Activated CD4-positive, alpha-beta T cell treated with anti-CD3 and anti-CD28 coated beads, Interleukin-2, amount 10 ng/mL, durations not matched to agents 7 days and 5 days (primary cell): ENCODE data around the gene TAOK3. TPM values are rescaled to one million over a fixed set of nuclear protein-coding genes. Genes with fewer than 3 reads are reported as not detected.
A peak's percentile ranks its signal among the peaks of the same experiment; 100 is the strongest.
"Not testable (repeated sequence)": the region's sequence is repeated elsewhere in the genome, so short reads cannot be mapped to it uniquely, and the experiment has no call there.

Experiments
- CTCF ChIA-PET: fragments of 350-600 bp; sonication (Branson Sonifier 250); formaldehyde crosslinking; loops from one replicate; lab custom pipeline; 2021; ENCODE audit warnings: antibody characterized with exemption; lab: Charles Lee
- POLR2A ChIA-PET: fragments of 350-600 bp; sonication (Branson Sonifier 250); formaldehyde crosslinking; loops from one replicate; lab custom pipeline; 2021; ENCODE audit warnings: antibody characterized with exemption; lab: Charles Lee
- DNase-seq: peaks from one replicate; pipeline ENCODE4 v3.0.0-alpha.2; 2020
- H3K27ac Mint-ChIP-seq: one replicate; pipeline ENCODE4 v1.8.0; 2021; ENCODE audit warnings: mild to moderate bottlenecking, moderate library complexity, mixed read lengths
- H3K27me3 Mint-ChIP-seq: one replicate; pipeline ENCODE4 v1.8.0; 2021; ENCODE audit warnings: mixed read lengths
- H3K36me3 Mint-ChIP-seq: one replicate; pipeline ENCODE4 v1.8.0; 2021; ENCODE audit warnings: low read depth, mixed read lengths
- H3K4me1 Mint-ChIP-seq: one replicate; pipeline ENCODE4 v1.8.0; 2021; ENCODE audit warnings: mixed read lengths
- H3K4me3 Mint-ChIP-seq: one replicate; pipeline ENCODE4 v1.8.0; 2021; ENCODE audit warnings: mild to moderate bottlenecking, moderate library complexity, mixed read lengths
- H3K9me3 Mint-ChIP-seq: one replicate; pipeline ENCODE4 v1.8.0; 2021; ENCODE audit warnings: mixed read lengths
- total RNA-seq, 2 experiments: library from RNA; stranded (reverse); gene quantifications; one replicate each; pipeline ENCODE4 v1.2.3, GENCODE V29; 2021

The TAOK3 gene
- total RNA-seq, 2 experiments from 2014 or later: 52.5 to 63.3 TPM

- peak; percentile 6 for DNase-seq
- ChIA-PET POLR2A (interaction anchor here (0.6 kb wide), 2 partner anchors 33 to 72 kb away, joined by 3 to 8 read pairs; no protein-coding TSS in a partner anchor), CTCF (interaction anchor here (0.7 to 1.8 kb wide), 5 partner anchors 9 to 127 kb away, joined by 3 to 8 read pairs (median 3); partner anchors contain the start of gene SUDS3)
Observed at GRCh38 chr12:118307069-118307954, 65.4 kb downstream of the TAOK3 start.

GRCh38 chr12:118304093-118304492 lies 68.6 kb downstream of the TAOK3 start:
- no peak overlapping the region for H3K4me3 Mint-ChIP-seq
- no peaks in the 10 kb centered on the region for H3K36me3 Mint-ChIP-seq
- ChIA-PET CTCF (no interaction called here), POLR2A (no interaction called here)
- H3K9me3 Mint-ChIP-seq: no peaks in the 10 kb centered on the region
- peaks cover 33% of the 10 kb centered on the region for H3K4me1 Mint-ChIP-seq
- DNase-seq: no peak
- H3K27me3 Mint-ChIP-seq: no peaks in the 10 kb centered on the region
- H3K27ac Mint-ChIP-seq: no peak overlapping the region

More at GRCh38 chr12:118307069-118307954, 65.4 kb downstream of the TAOK3 start:
- peaks cover 3% of the 10 kb centered on the region for H3K36me3 Mint-ChIP-seq
- H3K4me1 Mint-ChIP-seq: peaks cover 23% of the 10 kb centered on the region
- no peaks in the 10 kb centered on the region for H3K9me3 Mint-ChIP-seq
- peak overlapping the region; percentile 54 for H3K27ac Mint-ChIP-seq
- no peaks in the 10 kb centered on the region for H3K27me3 Mint-ChIP-seq
- H3K4me3 Mint-ChIP-seq: peak overlapping the region; percentile 42

GRCh38 chr12:118302053-118302452 lies 70.7 kb downstream of the TAOK3 start:
- ChIA-PET POLR2A (no interaction called here), CTCF (no interaction called here)
- DNase-seq: no peak
- no peaks in the 10 kb centered on the region for H3K9me3 Mint-ChIP-seq
- peaks cover 25% of the 10 kb centered on the region for H3K4me1 Mint-ChIP-seq
- no peaks in the 10 kb centered on the region for H3K27me3 Mint-ChIP-seq
- no peak overlapping the region for H3K4me3 Mint-ChIP-seq
- no peak overlapping the region for H3K27ac Mint-ChIP-seq
- no peaks in the 10 kb centered on the region for H3K36me3 Mint-ChIP-seq

- Mint-ChIP-seq H3K4me1 (peaks cover 23% of the 10 kb centered on the region), H3K9me3 (no peaks in the 10 kb centered on the region), H3K36me3 (no peaks in the 10 kb centered on the region), H3K27ac (no peak overlapping the region), H3K4me3 (no peak overlapping the region), H3K27me3 (no peaks in the 10 kb centered on the region)
- ChIA-PET CTCF (interaction anchor here (1.0 to 1.5 kb wide), 2 partner anchors 13 to 17 kb away, joined by 3 read pairs; no protein-coding TSS in a partner anchor), POLR2A (no interaction called here)
- DNase-seq: no peak
Observed at GRCh38 chr12:118299791-118300460, 72.8 kb downstream of the TAOK3 start.

- peaks cover 4% of the 10 kb centered on the region for H3K36me3 Mint-ChIP-seq
- no peaks in the 10 kb centered on the region for H3K27me3 Mint-ChIP-seq
- DNase-seq: no peak
- ChIA-PET CTCF (no interaction called here), POLR2A (no interaction called here)
- peaks cover 14% of the 10 kb centered on the region for H3K4me1 Mint-ChIP-seq
- H3K9me3 Mint-ChIP-seq: no peaks in the 10 kb centered on the region
- no peak overlapping the region for H3K4me3 Mint-ChIP-seq
- no peak overlapping the region for H3K27ac Mint-ChIP-seq
Observed at GRCh38 chr12:118297284-118297683, 75.4 kb downstream of the TAOK3 start.

GRCh38 chr12:118292836-118293235 lies 79.9 kb downstream of the TAOK3 start:
- no peaks in the 10 kb centered on the region for H3K27me3 Mint-ChIP-seq
- no peaks in the 10 kb centered on the region for H3K4me1 Mint-ChIP-seq
- ChIA-PET POLR2A (interaction anchor here (0.6 kb wide), 1 partner anchor 26 kb away, joined by 3 read pairs; no protein-coding TSS in a partner anchor), CTCF (interaction anchor here (1.0 kb wide), 1 partner anchor 8 kb away, joined by 3 read pairs; no protein-coding TSS in a partner anchor)
- no peaks in the 10 kb centered on the region for H3K9me3 Mint-ChIP-seq
- no peak for DNase-seq
- peaks cover 5% of the 10 kb centered on the region for H3K36me3 Mint-ChIP-seq
- H3K27ac Mint-ChIP-seq: no peak overlapping the region
- H3K4me3 Mint-ChIP-seq: no peak overlapping the region

GRCh38 chr12:118290130-118290529 lies 82.6 kb downstream of the TAOK3 start:
- Mint-ChIP-seq H3K4me1 (no peaks in the 10 kb centered on the region), H3K27ac (no peak overlapping the region), H3K4me3 (no peak overlapping the region), H3K36me3 (peaks cover 16% of the 10 kb centered on the region), H3K9me3 (no peaks in the 10 kb centered on the region), H3K27me3 (no peaks in the 10 kb centered on the region)
- CTCF ChIA-PET: interaction anchor here (1.2 kb wide), 1 partner anchor 14 kb away, joined by 3 read pairs; no protein-coding TSS in a partner anchor
- POLR2A ChIA-PET: no interaction called here
- DNase-seq: no peak

GRCh38 chr12:118288174-118288573 lies 84.5 kb downstream of the TAOK3 start:
- Mint-ChIP-seq H3K36me3 (peaks cover 21% of the 10 kb centered on the region), H3K9me3 (no peaks in the 10 kb centered on the region), H3K4me3 (no peak overlapping the region), H3K27me3 (no peaks in the 10 kb centered on the region), H3K27ac (no peak overlapping the region), H3K4me1 (no peaks in the 10 kb centered on the region)
- no peak for DNase-seq
- ChIA-PET POLR2A (interaction anchor here (1.0 kb wide), 1 partner anchor 187 kb away, joined by 3 read pairs; no protein-coding TSS in a partner anchor), CTCF (no interaction called here)

GRCh38 chr12:118287728-118288127 lies 85.0 kb downstream of the TAOK3 start:
- Mint-ChIP-seq H3K27me3 (no peaks in the 10 kb centered on the region), H3K9me3 (no peaks in the 10 kb centered on the region), H3K27ac (no peak overlapping the region), H3K36me3 (peaks cover 24% of the 10 kb centered on the region), H3K4me1 (no peaks in the 10 kb centered on the region), H3K4me3 (no peak overlapping the region)
- CTCF ChIA-PET: no interaction called here
- POLR2A ChIA-PET: interaction anchor here (1.0 kb wide), 1 partner anchor 186 kb away, joined by 3 read pairs; no protein-coding TSS in a partner anchor
- no peak for DNase-seq

GRCh38 chr12:118282767-118283166 lies 89.9 kb downstream of the TAOK3 start:
- DNase-seq: no peak
- ChIA-PET CTCF (interaction anchor here (0.6 to 1.5 kb wide), 3 partner anchors 17 to 54 kb away, joined by 3 read pairs; no protein-coding TSS in a partner anchor), POLR2A (no interaction called here)
- Mint-ChIP-seq H3K27me3 (no peaks in the 10 kb centered on the region), H3K4me3 (no peak overlapping the region), H3K9me3 (peaks cover 10% of the 10 kb centered on the region), H3K4me1 (no peaks in the 10 kb centered on the region), H3K36me3 (peaks cover 54% of the 10 kb centered on the region), H3K27ac (no peak overlapping the region)

- DNase-seq, H3K27me3 Mint-ChIP-seq, H3K4me1 Mint-ChIP-seq, CTCF ChIA-PET, H3K4me3 Mint-ChIP-seq, H3K27ac Mint-ChIP-seq, POLR2A ChIA-PET: not testable (repeated sequence)
- H3K36me3 Mint-ChIP-seq: peaks cover 38% of the 10 kb centered on the region
- peaks cover 10% of the 10 kb centered on the region for H3K9me3 Mint-ChIP-seq
Observed at GRCh38 chr12:118278288-118278687, 94.4 kb downstream of the TAOK3 start.

GRCh38 chr12:118274066-118274465 lies 98.6 kb downstream of the TAOK3 start:
- peak overlapping the region; percentile 70 for H3K27ac Mint-ChIP-seq
- peaks cover 15% of the 10 kb centered on the region for H3K4me1 Mint-ChIP-seq
- CTCF ChIA-PET: interaction anchor here (0.6 to 1.2 kb wide), 3 partner anchors 9 to 1154 kb away, joined by 4 read pairs; no protein-coding TSS in a partner anchor
- H3K4me3 Mint-ChIP-seq: peak overlapping the region; percentile 19
- POLR2A ChIA-PET: interaction anchor here (0.6 kb wide), 1 partner anchor 33 kb away, joined by 8 read pairs; no protein-coding TSS in a partner anchor
- no peak for DNase-seq
- H3K27me3 Mint-ChIP-seq: no peaks in the 10 kb centered on the region
- peaks cover 3% of the 10 kb centered on the region for H3K9me3 Mint-ChIP-seq
- H3K36me3 Mint-ChIP-seq: peaks cover 14% of the 10 kb centered on the region
